Activated CD8-positive, alpha-beta memory T cell treated with anti-CD3 and anti-CD28 coated beads, Interleukin-2, amount 50 U/mL, for 1 hour (primary cell): ENCODE measurements around the gene CALY.

ENCODE experiments used
- DNase-seq: peaks from one replicate; pipeline ENCODE4 v3.0.0-alpha.2; 2020; ENCODE audit errors: extremely low read depth

CALY gene

DNA sequence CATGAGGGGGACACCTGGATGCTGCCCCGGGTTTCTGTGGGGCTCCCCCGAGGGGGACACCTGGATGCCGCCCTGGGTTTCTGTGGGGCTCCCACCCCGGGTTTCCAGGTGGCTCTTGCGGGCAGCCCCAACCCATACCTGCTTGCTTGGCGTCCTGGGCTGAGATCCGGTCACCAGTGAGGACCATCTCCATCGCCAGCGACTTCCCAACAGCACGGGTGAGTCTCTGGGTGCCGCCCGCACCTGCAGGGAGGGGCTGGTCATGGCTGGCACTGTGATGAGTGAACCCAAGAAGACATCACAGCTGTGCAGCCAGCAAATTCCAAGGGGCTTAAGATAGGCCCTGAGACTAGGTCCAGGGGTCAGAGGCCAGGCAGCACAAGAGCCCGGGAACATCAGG, 30.1 kb upstream of the CALY start:
- DNase-seq = no peak

DNA sequence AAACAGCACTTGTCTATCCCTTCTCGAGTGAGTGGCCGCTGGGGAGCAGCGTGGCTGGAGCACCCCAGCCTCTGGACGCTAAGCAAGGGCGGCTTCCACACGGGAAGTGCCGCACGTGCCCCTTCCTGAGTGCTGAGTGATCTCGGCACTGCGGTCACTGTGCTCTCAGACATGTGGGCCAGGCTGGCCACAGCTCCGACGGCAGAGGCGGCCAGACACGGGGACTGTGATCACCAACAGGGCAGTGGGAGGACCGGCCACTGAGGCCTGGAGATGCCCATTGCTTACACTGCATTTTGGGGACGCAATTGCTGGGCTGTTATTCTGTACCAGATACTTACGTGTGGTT, 29.4 kb upstream of the CALY start:
- no peak for DNase-seq

DNA sequence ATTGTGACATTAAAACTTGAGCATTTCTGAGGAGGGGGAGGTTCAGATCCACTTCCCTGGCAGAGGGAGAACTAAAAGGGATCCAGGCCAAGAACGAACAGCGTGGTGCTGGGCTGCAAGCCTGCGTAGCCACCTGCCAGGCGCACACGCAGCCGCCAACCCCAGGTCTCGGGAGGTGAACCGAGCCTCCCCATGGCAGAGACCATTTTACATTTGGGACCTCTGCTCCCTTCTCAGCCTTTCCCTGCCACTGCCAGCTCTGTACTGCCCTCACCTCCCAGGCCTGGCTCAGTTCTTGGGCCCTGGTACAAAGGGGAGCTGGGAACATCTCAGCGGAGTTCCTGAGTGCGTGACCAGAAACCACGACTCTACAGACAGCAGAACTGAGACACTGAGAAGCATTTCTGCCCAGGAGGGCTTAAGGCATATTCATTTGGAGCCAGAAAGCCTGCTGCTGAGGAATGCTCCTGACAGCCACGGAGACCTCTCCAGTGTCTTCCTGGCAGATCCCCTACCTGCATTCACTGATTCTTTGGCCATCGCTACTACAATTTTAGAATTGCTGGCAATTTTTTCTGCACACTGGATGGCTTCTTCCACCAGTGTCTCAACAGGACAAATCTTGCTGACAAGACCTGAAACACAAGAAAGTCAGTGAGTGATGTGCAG, 28.9 kb upstream of the CALY start:
- no peak for DNase-seq

DNA sequence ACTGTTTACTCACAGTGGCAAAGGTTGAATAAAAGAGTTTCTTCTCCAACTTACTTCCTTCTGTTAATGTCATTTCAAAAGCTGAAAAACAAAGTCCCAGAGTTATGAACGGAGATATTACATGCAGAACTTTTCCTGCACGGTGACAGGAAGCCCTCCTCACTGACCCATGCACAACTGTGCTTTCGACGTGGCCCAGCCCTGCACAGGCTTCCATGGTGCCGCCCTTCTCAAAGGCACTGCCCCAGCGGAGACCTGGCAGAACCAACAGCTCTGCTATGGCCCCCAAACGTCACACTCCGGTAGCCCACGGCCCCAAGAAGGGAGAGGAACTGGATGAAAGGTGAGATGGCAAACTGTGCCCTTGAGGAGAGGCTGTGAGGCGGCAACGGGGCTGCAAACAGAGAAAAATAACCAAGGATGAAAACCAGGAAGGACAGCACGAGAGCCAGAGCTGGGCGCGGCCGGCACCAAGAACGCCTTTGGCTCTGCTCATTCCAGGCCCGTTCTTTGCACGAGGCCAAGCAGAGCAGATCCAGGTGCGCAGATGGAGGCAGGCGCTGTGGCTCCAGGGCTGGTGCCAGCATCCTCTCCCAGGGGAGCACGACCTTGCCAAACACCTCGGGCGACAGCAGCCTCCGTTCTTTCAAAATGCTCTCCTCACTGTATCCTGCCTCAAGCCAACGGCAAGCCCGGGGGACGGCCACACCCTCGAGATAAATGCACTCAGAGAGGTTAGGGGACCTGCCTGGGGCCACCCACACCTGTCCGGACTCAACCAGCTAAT, 28.1 kb upstream of the CALY start:
- DNase-seq = no peak

DNA sequence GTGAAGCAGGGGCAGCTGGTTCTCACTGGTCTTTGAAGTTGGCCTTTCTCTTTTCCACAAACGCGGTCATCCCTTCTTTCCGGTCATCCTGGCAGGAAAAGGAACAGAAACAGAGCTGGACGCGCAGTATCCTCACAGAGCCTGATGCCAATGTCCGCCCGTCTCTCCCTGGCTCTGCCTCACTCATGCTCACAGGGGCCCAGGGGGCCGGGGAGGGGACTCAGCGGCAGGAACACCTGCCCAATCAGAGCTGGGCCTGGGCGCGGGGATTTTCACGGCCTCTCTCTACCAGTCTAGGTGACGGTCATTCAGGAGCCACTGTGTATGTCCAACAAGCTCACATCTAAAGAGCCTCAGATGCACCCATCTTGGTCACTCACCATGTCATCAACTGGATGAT, 26.1 kb upstream of the CALY start:
- no peak for DNase-seq

DNA sequence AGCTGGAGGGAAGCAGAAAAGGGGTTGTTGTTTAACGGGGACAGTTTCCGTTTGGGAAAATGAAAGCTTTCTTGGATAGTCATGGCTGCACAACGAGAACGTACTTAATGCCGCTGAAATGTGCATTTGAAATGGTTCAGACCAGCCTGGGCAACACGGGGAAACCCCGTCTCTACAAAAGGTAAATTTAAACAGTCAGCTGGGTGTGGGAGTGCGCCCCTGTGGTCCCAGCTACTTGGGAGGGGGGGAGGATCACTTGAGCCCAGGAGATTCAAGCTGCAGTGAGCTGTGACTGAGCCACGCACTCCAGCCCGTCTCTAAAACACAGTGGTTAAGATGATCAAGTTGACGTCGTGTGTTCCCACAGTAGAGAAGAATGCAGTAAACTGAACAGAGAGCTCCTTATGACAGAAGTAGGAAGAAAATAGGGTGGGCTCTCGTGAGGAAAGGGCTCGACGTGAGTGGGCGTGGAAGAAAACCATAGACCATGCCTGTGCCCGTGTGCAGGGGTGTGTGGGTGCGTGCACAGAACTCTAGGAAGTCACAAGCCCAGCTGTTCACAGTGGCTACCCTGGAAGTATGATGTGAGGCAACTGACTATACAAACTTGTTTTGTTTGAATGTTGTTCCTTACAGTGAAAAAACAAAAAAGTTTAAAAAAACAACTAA, 25.2 kb upstream of the CALY start:
- DNase-seq = no peak

DNA sequence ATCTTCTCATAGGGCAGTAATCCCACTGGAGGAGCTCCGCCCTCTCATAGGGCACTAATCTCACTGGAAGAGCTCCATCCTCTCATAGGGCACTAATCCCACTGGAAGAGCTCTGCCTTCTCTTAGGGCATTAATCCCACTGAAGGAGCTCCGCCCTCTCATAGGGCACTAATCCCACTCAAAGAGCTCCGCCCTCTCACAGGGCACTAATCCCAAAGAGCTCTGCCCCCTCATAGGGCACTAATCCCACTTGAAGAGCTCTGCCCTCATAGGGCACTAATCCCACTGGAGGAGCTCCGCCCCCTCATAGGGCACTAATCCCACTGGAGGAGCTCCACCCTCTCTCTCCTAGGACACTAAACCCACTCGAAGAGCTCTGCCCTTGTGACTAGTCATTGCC, 24.5 kb upstream of the CALY start:
- DNase-seq = no peak

DNA sequence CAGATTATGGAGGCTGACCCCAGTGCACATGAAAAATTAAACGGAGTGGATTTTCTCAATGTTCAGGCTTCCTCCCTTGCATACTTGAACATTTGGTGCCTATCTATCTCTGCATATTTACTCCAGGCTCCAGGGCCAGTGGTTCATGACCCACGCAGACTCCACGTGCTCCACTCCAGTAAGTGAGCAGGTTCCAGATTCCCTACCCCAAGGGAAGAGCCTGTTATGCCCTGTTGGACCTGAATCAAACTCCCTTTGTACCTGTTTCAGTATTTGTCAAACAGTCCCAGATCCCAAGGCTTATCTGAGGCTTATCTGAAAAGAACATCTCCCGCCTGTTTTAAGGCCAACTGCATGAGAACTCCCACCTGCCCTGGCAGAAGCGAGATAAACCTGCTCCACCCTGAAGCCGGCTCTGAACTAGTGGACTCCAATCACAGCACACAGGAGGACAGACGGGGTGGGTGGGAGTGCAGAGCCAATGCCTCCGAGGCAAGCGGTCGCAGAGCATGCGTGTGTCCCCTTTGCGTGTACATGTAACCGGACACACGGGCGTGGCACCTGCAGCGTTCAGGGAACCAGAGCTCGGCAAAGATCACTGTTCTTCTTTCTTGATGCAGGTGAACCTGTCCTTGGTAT, 23.4 kb upstream of the CALY start:
- DNase-seq = no peak

DNA sequence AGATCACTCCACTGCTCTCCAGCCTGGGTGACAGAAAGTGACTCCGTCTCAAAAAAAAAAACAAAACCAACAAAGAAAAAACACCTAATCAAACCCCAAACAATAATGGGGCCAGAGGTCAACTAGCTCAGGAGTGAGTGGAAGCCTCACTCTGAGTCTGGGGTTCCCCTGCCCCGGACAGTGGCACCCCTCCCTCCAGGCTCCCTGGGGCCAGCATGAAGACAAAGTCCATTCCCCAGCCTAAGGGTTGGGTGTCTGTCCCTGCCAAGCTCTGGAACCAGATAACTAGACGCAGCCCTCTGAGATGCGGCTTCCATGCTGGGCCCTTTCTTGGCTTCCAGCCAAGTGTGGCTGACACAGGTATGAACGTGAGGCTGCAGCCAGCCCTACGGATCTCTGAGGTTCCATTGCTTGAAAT, 22.9 kb upstream of the CALY start:
- no peak for DNase-seq

DNA sequence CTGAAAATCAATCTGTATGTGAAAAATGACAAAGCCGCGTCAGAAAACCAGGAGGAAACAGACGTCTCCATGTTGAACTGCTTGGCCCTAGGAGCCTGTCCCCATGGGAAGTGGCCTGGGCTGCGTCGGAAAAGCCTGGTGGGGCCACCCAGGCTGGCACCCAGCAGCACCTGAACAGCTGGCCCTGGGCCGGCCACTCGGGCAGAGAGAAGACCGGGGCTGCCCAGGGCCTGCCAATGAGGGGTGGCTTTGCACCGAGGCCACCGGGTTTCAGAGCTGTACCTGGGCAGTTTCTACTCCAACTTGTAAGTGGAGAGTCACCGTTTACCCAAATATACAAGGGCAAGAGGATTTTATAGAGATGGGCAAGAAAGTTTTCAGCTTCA, 22.2 kb upstream of the CALY start:
- no peak for DNase-seq

DNA sequence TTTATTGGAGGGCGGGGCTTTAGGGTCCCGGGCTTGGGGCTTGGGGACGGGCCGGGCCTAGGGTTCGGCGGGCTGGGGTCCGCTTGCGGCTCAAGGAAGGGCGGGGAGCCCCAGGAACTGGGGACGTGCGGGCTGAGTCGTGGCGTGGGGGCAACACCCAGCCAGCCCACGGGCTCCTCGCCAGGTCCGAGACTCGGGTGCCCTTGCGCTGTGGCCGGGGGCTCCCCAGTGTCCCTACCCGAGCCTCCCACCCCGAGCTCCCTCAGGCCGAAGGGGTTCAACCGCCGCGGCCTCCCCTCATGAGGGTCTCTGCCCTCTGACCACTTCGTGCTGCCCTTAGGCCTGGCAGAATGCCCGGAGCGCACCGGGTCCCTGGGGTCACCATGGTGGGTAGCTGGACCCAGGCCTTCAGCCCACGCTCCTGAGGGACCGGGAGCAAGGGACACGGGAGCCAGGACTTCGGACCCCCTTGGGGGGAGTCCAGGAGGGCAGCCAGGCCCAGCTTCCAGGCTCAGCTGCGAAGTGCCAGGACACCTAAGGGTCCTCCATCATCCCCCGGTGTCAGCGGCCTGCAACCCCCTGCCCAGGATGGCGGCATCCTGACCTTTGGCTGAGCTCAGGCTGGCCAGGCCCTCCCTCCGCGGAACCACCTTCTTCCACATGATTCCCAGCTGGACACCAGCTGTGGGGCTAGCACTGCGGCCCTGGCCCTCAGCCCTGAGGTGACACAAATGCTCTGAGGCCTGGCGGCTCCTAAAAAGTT, 21.6 kb upstream of the CALY start:
- no peak for DNase-seq

DNA sequence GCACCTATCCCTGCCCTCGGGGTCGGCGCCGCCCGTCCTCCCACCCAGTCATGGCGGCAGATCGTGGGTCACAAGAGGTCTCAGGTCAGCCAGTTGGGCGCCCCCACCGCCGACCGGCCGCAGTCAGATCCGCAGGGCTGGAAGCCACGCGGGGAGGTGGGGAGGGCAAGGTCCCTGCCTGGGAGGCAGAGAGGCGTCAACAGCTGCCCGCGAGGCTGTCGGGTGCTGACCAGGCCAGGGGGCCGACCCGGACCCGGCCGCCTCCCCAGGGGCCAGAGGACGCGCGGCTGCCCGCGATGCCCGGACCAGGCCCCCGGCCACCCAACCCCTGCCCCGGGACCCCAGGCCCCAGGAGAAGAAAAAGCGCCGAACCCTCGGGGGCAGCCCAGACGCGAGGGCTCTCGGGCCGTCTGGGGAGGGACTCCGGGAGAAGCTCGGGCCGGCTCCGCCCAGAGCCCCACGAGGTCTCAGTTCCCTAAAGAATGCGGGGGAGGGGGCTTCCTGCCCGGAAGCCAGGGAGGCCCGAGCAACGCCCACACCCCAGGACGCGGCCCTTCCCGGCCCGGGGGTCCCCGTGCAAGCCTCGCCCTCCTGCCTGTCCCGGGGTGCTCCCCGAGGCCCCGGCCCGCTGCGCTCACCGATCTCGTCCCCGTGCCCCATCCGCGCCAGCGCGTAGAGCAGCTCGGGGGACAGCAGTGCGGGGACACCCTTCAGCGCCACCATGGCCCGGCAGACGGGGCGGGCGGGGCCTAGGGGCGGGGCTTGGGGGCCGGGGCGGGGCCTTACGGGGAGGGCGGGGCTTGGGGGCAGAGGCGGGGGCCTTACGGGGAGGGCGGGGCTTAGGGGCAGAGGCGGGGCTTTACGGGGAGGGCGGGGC, 20.8 kb upstream of the CALY start, which contains the start of gene FUOM:
TSS of gene FUOM (minus strand) at position 735 of the 877 bp plus-strand sequence. CDS start at position 723, 12 bp downstream.
- no peak for DNase-seq

DNA sequence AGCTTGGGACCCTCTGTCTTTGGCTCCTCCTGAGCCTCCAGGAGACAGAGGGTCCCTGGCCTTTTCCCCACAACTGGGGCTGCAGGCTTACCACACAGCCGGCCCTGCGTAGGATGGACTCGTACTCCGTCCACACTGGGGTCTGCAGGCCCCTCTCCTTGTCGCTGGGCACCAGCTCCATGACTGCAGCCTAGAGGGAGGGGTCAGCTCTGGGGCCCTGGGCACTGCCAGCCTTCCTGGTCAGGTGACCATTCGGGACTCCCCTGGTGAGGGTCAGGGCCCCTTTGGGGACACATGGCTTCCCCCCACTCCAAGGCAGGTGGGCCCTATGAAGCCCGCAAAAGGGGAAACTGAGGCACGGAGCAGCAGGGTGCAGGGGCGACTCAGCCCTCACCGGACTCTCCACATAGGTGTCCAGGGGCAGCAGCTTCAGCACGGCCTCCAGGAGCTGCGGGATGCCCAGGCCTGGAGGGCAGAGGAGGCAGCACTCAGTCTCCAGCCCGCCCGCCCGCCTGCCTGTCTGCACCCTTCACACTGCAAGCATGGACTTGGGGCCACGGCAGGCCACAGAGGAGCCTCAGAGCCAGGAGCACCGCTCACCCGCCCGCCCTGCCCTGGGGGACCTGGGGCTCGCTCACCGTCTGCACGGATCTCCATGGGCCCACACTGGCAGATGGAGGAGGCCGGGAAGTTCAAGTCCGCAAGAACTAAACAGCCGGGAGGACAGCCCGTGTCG, 20.0 kb upstream of the CALY start:
- DNase-seq = no peak

DNA sequence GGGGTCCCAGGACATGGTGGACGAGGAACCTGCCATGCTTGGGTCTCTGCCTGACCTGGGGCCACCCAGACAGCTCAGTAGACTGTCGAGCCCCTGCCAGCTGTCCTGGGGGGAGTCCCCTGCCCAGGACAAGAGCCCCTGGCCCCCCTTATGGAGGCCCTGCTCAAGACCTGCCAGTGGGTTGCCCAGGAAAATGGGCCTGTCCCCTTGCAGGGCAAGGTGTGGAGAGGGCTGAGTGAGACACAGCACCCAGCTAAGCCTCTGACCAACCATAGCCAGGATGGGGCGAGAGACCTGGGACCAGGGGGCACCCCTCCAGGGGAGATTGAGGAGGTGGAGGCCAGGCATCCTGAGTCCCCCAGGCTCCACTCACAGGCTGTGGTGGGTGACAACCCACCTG, 19.3 kb upstream of the CALY start:
- no peak for DNase-seq

DNA sequence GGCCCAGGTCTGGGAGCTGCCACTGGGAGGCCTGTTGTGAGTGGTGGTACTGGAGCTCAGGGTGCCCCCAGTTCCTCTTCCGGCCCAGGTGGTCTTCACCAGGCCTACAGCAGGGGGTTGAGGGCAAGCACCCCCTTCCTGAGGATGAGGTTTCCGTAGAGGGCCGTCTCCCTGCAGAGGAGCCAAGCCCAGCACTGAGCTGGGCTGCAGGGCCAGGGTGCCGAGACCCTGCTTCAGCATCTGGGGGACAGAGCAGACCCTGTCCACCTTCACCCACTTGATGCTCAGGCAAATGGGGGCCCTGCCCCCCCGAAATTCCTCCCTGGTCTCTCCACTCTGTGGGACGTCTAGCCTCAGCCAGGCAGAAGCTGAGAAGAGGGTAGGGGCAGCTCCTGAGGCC, 18.6 kb upstream of the CALY start:
- no peak for DNase-seq

DNA sequence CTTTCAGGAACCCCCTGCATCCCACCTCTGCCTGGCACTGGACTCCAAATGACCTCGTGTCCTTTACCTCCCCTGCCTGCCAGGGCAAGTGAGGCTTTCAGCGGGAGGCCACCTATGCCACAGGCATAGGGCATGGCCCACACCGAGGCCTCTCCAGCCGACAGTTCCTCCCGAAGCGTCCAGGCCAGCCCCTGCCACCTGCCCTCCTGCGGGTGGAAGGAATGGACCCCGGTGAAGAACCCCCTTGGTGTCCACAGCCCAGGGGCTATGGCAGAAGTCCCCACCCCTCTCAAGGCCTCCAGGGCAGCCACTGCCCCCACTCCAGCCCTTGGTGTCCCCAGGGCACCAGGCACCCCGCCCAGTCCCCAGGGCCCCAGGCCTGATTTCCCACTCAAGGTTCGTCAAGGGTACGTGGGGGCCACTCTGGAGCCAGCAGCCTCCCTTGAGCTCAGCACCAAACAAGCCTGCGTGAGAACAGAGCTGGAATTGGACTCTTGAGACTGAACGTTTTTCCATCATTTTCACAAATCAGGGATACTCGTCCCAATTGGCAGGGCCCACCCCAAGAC, 18.1 kb upstream of the CALY start:
- DNase-seq = no peak

DNA sequence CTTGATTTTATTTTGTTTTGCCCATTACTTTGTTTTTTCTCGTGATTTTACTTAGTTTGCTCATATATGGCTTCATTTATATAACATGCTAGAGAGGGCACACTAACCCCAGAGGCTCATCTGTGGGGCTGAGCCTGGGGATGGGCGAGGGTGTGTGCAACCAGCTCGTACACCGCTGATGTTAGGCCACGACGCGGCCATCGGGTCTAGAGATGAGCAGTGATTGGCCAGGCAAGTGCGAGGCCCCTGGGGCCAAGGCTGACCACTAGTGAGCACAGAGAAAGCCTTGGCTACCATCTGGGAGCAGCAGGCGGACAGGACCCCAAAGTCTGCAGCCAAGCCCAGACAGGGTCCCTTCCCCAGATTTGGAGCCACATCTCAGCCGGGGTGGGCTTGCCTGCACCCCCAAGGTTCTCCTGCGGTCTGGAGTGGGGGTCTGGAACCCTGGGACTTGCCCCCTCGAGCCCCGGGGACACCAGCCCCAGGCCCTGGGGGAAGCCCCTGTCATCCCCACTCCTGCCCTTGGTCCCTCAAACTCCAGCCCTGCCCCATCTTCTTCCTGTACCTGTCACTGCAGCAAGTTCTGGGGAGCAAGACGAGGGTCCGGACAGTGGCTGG, 17.4 kb upstream of the CALY start:
- no peak for DNase-seq

DNA sequence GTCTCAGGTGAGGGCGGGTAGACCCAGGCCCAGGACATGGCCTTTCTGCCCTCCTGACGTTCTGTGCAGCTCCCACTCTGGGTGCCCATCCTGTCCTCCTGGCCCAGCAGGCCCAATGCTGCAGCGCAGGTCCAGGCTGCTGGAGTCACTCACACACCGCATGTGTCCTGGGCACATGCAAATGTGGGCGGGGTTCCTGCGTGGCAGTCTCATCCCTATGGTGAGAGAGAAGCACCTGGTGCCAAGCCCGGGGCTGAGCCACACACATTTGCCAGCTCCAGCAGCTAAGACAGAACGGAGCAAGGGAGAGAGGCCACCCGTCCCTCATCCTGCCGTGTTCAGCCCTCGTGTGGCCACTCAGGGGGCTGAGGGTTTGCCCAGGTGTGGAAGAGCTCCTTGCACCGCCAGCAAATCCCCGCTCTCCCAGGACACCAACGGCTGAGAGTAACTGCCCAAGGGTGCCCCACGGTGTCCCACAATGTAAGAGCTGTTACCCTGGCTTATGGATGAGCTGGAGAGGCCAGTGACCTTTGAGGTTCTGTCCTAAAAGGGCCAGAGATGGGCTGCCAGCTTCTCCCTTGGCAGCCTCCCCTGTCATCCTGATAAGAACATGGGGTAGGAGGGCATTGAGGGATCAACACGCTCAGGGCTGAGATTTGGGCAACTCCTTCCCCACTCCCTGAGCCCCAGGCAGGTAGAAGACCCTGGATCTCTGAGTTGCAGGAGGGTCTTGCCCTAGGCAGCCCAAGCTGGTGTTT, 16.7 kb upstream of the CALY start:
- DNase-seq = no peak
